Measurements from ENCODE around the gene NUDT8.
"Not testable (repeated sequence)": the region's sequence is repeated elsewhere in the genome, so short reads cannot be mapped to it uniquely, and the experiment has no call there.

DNA sequence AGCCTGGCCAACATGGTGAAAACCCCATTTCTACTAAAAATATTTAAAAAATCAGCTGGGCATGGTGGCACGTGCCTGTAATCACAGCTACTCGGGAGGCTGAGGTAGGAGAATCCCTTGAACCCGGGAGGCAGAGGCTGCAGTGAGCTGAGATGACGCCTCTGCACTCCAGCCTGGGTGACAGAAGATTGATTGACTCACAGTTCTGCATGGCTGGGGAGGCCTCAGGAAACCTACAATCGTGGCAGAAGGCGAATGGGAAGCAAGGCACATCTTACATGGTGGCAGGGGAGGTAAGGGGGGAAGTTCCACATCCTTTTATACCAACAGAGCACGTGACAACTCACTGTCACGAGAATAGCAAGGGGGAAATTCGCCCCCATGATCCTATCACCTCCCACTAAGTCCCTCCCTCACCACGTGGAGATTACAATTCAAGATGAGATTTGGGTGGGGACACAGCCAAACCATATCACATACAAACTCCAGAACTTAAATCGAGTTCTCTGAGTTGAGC lies 40.8 kb downstream of the NUDT8 start:
- TF ChIP-seq, protein P1, sequence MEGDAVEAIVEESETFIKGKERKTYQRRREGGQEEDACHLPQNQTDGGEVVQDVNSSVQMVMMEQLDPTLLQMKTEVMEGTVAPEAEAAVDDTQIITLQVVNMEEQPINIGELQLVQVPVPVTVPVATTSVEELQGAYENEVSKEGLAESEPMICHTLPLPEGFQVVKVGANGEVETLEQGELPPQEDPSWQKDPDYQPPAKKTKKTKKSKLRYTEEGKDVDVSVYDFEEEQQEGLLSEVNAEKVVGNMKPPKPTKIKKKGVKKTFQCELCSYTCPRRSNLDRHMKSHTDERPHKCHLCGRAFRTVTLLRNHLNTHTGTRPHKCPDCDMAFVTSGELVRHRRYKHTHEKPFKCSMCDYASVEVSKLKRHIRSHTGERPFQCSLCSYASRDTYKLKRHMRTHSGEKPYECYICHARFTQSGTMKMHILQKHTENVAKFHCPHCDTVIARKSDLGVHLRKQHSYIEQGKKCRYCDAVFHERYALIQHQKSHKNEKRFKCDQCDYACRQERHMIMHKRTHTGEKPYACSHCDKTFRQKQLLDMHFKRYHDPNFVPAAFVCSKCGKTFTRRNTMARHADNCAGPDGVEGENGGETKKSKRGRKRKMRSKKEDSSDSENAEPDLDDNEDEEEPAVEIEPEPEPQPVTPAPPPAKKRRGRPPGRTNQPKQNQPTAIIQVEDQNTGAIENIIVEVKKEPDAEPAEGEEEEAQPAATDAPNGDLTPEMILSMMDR (IDR thresholded peaks at IDR 0.05; ENCODE audit: control extremely low read depth in 1 of 3, insufficient read depth in 1 of 3, low read depth in 1 of 3, low read length in 3 of 3) = not testable (repeated sequence)
- TF ChIP-seq SUZ12 (IDR thresholded peaks at IDR 0.05; ENCODE audit: low read length); EP300 (IDR thresholded peaks at IDR 0.05; ENCODE audit: borderline replicate concordance in 1 of 2, low read depth in 2 of 2, low read length in 2 of 2); JUND (IDR thresholded peaks at IDR 0.05; ENCODE audit: low read length); HDAC6 (IDR thresholded peaks at IDR 0.05; ENCODE audit: low read depth, low read length): not testable (repeated sequence)
- TF ChIP-seq, protein P2, sequence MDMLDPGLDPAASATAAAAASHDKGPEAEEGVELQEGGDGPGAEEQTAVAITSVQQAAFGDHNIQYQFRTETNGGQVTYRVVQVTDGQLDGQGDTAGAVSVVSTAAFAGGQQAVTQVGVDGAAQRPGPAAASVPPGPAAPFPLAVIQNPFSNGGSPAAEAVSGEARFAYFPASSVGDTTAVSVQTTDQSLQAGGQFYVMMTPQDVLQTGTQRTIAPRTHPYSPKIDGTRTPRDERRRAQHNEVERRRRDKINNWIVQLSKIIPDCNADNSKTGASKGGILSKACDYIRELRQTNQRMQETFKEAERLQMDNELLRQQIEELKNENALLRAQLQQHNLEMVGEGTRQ (IDR thresholded peaks at IDR 0.05; ENCODE audit: low read length) = not testable (repeated sequence)
- TF ChIP-seq POLR2A (IDR thresholded peaks at IDR 0.05; ENCODE audit: control extremely low read depth in 1 of 2, low read depth in 2 of 2, low read length in 2 of 2) = peak in 1 of 2 experiments; percentile 46; a peak in 1 of 3 replicates
- TF ChIP-seq, protein P3, sequence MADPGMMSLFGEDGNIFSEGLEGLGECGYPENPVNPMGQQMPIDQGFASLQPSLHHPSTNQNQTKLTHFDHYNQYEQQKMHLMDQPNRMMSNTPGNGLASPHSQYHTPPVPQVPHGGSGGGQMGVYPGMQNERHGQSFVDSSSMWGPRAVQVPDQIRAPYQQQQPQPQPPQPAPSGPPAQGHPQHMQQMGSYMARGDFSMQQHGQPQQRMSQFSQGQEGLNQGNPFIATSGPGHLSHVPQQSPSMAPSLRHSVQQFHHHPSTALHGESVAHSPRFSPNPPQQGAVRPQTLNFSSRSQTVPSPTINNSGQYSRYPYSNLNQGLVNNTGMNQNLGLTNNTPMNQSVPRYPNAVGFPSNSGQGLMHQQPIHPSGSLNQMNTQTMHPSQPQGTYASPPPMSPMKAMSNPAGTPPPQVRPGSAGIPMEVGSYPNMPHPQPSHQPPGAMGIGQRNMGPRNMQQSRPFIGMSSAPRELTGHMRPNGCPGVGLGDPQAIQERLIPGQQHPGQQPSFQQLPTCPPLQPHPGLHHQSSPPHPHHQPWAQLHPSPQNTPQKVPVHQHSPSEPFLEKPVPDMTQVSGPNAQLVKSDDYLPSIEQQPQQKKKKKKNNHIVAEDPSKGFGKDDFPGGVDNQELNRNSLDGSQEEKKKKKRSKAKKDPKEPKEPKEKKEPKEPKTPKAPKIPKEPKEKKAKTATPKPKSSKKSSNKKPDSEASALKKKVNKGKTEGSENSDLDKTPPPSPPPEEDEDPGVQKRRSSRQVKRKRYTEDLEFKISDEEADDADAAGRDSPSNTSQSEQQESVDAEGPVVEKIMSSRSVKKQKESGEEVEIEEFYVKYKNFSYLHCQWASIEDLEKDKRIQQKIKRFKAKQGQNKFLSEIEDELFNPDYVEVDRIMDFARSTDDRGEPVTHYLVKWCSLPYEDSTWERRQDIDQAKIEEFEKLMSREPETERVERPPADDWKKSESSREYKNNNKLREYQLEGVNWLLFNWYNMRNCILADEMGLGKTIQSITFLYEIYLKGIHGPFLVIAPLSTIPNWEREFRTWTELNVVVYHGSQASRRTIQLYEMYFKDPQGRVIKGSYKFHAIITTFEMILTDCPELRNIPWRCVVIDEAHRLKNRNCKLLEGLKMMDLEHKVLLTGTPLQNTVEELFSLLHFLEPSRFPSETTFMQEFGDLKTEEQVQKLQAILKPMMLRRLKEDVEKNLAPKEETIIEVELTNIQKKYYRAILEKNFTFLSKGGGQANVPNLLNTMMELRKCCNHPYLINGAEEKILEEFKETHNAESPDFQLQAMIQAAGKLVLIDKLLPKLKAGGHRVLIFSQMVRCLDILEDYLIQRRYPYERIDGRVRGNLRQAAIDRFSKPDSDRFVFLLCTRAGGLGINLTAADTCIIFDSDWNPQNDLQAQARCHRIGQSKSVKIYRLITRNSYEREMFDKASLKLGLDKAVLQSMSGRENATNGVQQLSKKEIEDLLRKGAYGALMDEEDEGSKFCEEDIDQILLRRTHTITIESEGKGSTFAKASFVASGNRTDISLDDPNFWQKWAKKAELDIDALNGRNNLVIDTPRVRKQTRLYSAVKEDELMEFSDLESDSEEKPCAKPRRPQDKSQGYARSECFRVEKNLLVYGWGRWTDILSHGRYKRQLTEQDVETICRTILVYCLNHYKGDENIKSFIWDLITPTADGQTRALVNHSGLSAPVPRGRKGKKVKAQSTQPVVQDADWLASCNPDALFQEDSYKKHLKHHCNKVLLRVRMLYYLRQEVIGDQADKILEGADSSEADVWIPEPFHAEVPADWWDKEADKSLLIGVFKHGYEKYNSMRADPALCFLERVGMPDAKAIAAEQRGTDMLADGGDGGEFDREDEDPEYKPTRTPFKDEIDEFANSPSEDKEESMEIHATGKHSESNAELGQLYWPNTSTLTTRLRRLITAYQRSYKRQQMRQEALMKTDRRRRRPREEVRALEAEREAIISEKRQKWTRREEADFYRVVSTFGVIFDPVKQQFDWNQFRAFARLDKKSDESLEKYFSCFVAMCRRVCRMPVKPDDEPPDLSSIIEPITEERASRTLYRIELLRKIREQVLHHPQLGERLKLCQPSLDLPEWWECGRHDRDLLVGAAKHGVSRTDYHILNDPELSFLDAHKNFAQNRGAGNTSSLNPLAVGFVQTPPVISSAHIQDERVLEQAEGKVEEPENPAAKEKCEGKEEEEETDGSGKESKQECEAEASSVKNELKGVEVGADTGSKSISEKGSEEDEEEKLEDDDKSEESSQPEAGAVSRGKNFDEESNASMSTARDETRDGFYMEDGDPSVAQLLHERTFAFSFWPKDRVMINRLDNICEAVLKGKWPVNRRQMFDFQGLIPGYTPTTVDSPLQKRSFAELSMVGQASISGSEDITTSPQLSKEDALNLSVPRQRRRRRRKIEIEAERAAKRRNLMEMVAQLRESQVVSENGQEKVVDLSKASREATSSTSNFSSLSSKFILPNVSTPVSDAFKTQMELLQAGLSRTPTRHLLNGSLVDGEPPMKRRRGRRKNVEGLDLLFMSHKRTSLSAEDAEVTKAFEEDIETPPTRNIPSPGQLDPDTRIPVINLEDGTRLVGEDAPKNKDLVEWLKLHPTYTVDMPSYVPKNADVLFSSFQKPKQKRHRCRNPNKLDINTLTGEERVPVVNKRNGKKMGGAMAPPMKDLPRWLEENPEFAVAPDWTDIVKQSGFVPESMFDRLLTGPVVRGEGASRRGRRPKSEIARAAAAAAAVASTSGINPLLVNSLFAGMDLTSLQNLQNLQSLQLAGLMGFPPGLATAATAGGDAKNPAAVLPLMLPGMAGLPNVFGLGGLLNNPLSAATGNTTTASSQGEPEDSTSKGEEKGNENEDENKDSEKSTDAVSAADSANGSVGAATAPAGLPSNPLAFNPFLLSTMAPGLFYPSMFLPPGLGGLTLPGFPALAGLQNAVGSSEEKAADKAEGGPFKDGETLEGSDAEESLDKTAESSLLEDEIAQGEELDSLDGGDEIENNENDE (IDR thresholded peaks at IDR 0.05; ENCODE audit: insufficient replicate concordance, low read length) = not testable (repeated sequence)
